Adrenal gland (tissue), 12 donors: ENCODE data around the gene SZT2. TPM values are rescaled to one million over a fixed set of nuclear protein-coding genes. Genes with fewer than 3 reads are reported as not detected.

Experiments
- DNase-seq, 7 donors: peaks; one replicate each; pipeline ENCODE4 v3.0.0-alpha.2; 2019 to 2020
- H3K27ac ChIP-seq, 5 donors: fragments of 200-600 bp; sonication (generic) in 4 of 5; 1 replicate in 3 of 5; 2 replicates in 2 of 5; pipeline versions ENCODE4 v1.5.1 to v1.8.0; 2016 to 2020; ENCODE audit warnings: mild to moderate bottlenecking in 1 of 5
- H3K27me3 ChIP-seq: fragments of 200-600 bp; 2 replicates; pipeline ENCODE4 v1.8.0; 2021
- H3K36me3 ChIP-seq, 2 donors: fragments of 200-600 bp; replicated peaks in 1 of 2; 1 replicate in 1 of 2; 2 replicates in 1 of 2; pipeline versions ENCODE4 v1.5.1 to v1.8.0; 2018 to 2022
- H3K4me1 ChIP-seq, 2 donors: fragments of 200-600 bp; replicated peaks in 1 of 2; 1 replicate in 1 of 2; 2 replicates in 1 of 2; pipeline versions ENCODE4 v1.5.1 to v1.8.0; 2018 to 2021
- H3K4me3 ChIP-seq, 4 donors: fragments of 200-600 bp; sonication (generic) in 3 of 4; one replicate each; pipeline ENCODE4 v1.5.1; 2016 to 2018
- H3K9me3 ChIP-seq, 3 donors: fragments of 200-600 bp; sonication (generic) in 1 of 3; replicated peaks in 1 of 3; 1 replicate in 2 of 3; 2 replicates in 1 of 3; pipeline versions ENCODE4 v1.5.1 to v1.8.0; 2016 to 2021
- POLR2A ChIP-seq, 2 donors: fragments of 450-650 bp; IDR thresholded peaks; one replicate each; pipeline ENCODE4 v1.6.1; 2017; ENCODE audit warnings: antibody characterized with exemption in 2 of 2, mild to moderate bottlenecking in 2 of 2, moderate library complexity in 1 of 2
- WGBS, 4 donors: extraction: QIAGEN DNeasy Blood & Tissue Kit in 2 of 4; methylation state at CpG; one replicate each; pipeline versions ENCODE4 v1.1.5 to v1.1.7; 2013 to 2017; 5-methylcytosine and 5-hydroxymethylcytosine counted together
- intact Hi-C, 2 donors: fragments of 100-400 bp; cut with DNase I; formaldehyde crosslinking; loops; one replicate each; pipeline versions ENCODE4 v1.14.1 to v1.15.0; 2022 to 2023
- polyA plus RNA-seq, 3 donors: library from polyadenylated mRNA; stranded (reverse); fragments of 200-250 nt in 2 of 3; fragments of 350-450 nt in 1 of 3; fragmentation: Illumina TruSeq in 1 of 3; extraction: RNeasy Lipid Tissue Mini Kit (QIAGEN cat#74804) in 1 of 3; gene quantifications; one replicate each; pipeline ENCODE4 v1.2.3, GENCODE V29; 2013 to 2014
- total RNA-seq, 9 donors: library from RNA; depleted of rRNA in 4 of 9; stranded (reverse); fragments of >200 nt in 4 of 9; fragments of 120-200 nt in 1 of 9; fragmentation: NEBNext Ultra II Directional in 1 of 9; extraction: Animal tissue kit (Norgen Biotek cat#: 25700) in 1 of 9; gene quantifications; one replicate each; pipeline versions ENCODE4 v1.1.0 to v1.2.4, GENCODE V29; 2013 to 2023
- TF ChIP-seq, protein P1 (sequence below), 6 experiments: fragments of 450-650 bp in 4 of 6; fragments of 200-600 bp in 2 of 6; sonication (generic) in 1 of 6; IDR thresholded peaks; 1 replicate in 5 of 6; 2 replicates in 1 of 6; pipeline versions ENCODE4 v1.5.1 to v1.8.0; 2016 to 2021; ENCODE audit warnings: antibody characterized with exemption in 6 of 6, mild to moderate bottlenecking in 2 of 6, moderate library complexity in 1 of 6
- donor health status: healthy with polysubstance abuse.
- donor health status: Bipolar disorder and iron deficiency.
- donor health status: DM: yes; HTN: yes; CAD: no.
- donor health status: DM: no; HTN: no; CAD: no.
- donor health status: DM: no; HTN: no; CAD: no.
- donor health status: DM: yes; HTN: yes; CAD: no.

Gene SZT2
- total and polyA plus RNA-seq, 12 donors, result 12.2 to 106 (median 34.7) TPM

- Histone ChIP-seq H3K4me3 (no peak overlapping the region), H3K4me1 (peaks cover 7% of the 10 kb centered on the region in 2 donors), H3K36me3 (peaks cover 0 to 44% of the 10 kb centered on the region in 2 donors), H3K27me3 (no peaks in the 10 kb centered on the region), H3K27ac (peak overlapping the region in 1 of 5 donors; percentile 92), H3K9me3 (no peaks in the 10 kb centered on the region)
- WGBS, 4 donors, result 89 to 95% (median 92%) methylated on average over 21 to 22 of the region's 22 CpGs
- intact Hi-C loops, result no loop called here
- peak in 1 of 7 donors; percentile 59 for DNase-seq
- no peak for TF ChIP-seq POLR2A (IDR thresholded peaks at IDR 0.05)
- TF ChIP-seq, protein P1, sequence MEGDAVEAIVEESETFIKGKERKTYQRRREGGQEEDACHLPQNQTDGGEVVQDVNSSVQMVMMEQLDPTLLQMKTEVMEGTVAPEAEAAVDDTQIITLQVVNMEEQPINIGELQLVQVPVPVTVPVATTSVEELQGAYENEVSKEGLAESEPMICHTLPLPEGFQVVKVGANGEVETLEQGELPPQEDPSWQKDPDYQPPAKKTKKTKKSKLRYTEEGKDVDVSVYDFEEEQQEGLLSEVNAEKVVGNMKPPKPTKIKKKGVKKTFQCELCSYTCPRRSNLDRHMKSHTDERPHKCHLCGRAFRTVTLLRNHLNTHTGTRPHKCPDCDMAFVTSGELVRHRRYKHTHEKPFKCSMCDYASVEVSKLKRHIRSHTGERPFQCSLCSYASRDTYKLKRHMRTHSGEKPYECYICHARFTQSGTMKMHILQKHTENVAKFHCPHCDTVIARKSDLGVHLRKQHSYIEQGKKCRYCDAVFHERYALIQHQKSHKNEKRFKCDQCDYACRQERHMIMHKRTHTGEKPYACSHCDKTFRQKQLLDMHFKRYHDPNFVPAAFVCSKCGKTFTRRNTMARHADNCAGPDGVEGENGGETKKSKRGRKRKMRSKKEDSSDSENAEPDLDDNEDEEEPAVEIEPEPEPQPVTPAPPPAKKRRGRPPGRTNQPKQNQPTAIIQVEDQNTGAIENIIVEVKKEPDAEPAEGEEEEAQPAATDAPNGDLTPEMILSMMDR (IDR thresholded peaks at IDR 0.05), result no peak
These were observed 62.2 kb downstream of the SZT2 start for GRCh38 chr1:43451701-43452532.

DNA sequence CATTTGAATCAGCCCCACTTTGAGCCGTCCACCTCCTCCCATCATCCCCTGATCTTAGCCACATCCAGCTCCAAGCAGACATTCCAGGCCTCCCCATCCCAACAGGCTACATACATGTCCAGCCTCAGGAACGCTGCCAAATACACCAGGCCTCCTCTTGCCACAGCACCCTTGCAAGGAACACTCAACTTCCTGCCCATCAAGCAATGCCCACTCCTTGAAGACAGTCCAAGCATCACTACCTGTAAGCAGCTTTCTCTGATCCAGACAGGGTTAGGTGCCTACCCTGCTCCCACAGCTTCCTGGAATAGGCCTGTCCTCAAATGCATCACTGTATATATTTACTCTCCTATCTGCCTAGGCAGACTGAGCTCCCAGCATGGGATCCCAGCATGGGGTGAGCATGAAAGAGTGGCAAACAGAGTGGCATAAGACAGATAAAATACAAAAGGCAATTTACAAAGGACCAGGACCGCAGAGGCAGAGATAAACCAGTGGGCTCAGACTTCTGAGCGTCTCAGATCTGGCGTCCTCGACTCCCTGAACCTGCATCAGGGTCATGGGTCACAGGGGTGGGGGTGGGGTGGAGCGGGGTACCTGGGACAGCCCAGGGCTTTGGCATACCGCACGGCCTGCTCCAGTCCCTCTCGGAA, 63.2 kb downstream of the SZT2 start:
- TF ChIP-seq POLR2A (IDR thresholded peaks at IDR 0.05), result no peak
- TF ChIP-seq, protein P1 (IDR thresholded peaks at IDR 0.05), result no peak
- Histone ChIP-seq H3K27me3 (no peaks in the 10 kb centered on the region), H3K36me3 (peaks cover 0 to 34% of the 10 kb centered on the region in 2 donors), H3K9me3 (no peaks in the 10 kb centered on the region), H3K27ac (peak overlapping the region; percentile 11 to 92 (median 86)), H3K4me1 (peaks cover 7% of the 10 kb centered on the region in 2 donors), H3K4me3 (peak overlapping the region in 2 of 4 donors; percentile 27 to 69)
- DNase-seq, result peak in 3 of 7 donors; percentile 43 to 80 (median 45)
- intact Hi-C loops, result no loop called here
- 16 to 23% (median 20%) methylated on average over 5 to 10 of the region's 10 CpGs for WGBS, 4 donors

DNA sequence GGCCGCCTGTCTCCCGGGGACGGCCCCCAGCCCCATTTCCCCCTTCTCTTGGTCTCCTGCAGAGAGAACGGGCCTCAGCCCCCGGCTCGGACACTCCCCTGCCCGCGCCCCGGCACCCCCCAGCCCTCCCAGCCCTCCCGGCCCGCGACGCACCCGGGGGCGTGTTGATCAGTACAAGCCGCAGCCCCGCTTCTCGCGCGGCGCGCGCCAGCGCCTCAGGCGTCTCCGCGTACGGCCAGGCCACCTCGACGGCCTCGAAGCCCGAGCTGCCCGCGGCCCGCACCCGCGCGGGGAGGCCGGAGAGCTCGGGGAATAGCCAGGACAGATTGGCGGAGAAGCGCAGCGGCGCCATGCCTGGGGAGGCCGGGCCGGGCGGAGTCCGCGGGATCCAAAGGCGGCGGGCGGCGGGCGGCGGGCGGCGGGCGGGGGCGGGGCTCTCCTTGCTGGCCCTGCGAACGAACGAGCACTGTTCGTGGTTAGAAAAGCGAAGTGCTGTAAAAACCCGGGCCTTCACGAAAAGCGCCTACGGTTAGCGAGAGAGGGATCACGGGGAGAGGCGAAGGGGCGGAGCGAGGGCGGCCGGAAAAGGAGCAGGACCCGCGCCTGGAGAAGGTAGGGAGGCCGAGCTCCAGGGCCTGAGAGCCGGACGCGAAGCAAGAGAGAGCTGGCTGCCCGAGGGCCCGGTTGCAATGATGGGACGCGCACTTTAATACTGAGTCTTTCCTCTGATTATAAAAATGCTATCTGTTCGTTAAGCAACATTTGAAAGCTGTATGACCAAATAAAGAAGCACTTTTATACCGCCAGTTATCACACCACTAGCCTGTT, 64.0 kb downstream of the SZT2 start, which contains the start of gene HYI:
Gene HYI (minus strand): TSS at position 490 of the 828 bp plus-strand sequence. CDS start 138 bp downstream, at position 352.
- Histone ChIP-seq H3K27me3 (no peaks in the 10 kb centered on the region), H3K9me3 (no peaks in the 10 kb centered on the region), H3K4me1 (peaks cover 7% of the 10 kb centered on the region in 2 donors), H3K36me3 (peaks cover 0 to 27% of the 10 kb centered on the region in 2 donors), H3K4me3 (peak within 1 kb of the TSS in 2 of 4 donors; percentile 27 to 69), H3K27ac (peak within 1 kb of the TSS; percentile 11 to 92 (median 86))
- peak; percentile 85 to 95 (median 90) for DNase-seq
- intact Hi-C loops, result no loop called here
- TF ChIP-seq, protein P1 (IDR thresholded peaks at IDR 0.05), result no peak
- TF ChIP-seq POLR2A (IDR thresholded peaks at IDR 0.05), result peak in 1 of 2 donors; percentile 71
- 1 to 2% (median 1%) methylated on average over 15 to 87 of the region's 87 CpGs for WGBS, 4 donors
